ENCODE data around the gene VARS1.
"Not testable (repeated sequence)": the region's sequence is repeated elsewhere in the genome, so short reads cannot be mapped to it uniquely, and the experiment has no call there.

DNA sequence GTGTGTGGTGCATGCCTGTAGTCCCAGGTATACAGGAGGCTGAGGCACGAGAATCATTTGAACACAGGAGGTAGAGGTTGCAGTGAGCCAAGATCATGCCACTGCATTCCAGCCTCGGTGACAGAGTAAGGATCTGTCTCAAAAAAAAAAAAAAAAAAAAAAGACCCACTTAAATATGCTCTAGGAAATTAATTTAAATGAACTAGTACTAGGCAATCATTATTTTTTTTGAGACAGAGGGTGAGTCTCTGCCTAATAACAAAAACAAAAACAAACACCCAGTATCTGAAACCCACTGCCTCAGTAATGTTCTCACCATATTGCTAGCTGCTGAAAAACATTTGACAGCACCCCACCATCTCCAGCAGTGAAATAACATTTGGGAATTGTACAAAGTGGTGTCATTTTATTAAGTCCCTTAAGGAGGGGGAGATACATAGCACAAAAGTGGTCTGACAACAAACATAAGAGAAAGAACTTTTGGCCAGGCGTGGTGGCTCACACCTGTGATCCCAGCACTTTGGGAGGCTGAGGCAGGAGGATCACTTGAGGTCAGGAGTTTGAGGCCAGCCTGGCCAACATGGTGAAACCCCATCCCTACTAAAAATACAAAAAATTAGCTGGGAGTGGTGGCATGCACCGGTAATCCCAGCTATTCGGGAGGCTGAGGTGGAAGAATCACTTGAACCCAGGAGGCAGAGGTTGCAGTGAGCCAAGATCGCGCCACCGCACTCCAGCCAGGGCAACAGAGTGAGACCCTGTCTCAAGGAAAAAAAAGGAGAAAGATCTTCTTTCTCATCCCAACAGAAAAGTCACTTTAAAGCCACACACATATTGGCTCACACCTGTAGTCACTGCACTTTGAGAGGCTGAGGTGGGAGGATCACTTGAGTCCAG lies 5.7 kb upstream of the VARS1 start:
- TF ChIP-seq, protein P1, sequence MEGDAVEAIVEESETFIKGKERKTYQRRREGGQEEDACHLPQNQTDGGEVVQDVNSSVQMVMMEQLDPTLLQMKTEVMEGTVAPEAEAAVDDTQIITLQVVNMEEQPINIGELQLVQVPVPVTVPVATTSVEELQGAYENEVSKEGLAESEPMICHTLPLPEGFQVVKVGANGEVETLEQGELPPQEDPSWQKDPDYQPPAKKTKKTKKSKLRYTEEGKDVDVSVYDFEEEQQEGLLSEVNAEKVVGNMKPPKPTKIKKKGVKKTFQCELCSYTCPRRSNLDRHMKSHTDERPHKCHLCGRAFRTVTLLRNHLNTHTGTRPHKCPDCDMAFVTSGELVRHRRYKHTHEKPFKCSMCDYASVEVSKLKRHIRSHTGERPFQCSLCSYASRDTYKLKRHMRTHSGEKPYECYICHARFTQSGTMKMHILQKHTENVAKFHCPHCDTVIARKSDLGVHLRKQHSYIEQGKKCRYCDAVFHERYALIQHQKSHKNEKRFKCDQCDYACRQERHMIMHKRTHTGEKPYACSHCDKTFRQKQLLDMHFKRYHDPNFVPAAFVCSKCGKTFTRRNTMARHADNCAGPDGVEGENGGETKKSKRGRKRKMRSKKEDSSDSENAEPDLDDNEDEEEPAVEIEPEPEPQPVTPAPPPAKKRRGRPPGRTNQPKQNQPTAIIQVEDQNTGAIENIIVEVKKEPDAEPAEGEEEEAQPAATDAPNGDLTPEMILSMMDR (IDR thresholded peaks at IDR 0.05) = not testable (repeated sequence)
- TF ChIP-seq POLR2AphosphoS5, POLR2A (IDR thresholded peaks at IDR 0.05): not testable (repeated sequence)

All from gastroesophageal sphincter (tissue), 3 donors.